DOHH2 (cell line): Measurements from ENCODE around the gene IGFBP2.

Experiments used
- CTCF ChIP-seq: fragments of 200-600 bp; sonication (generic); IDR thresholded peaks from one replicate; pipeline ENCODE4 v1.5.1; 2014; ENCODE audit warnings: antibody characterized with exemption, mild to moderate bottlenecking, low read depth, low read length; ENCODE audit not compliant: poor library complexity, severe bottlenecking
- EZH2phosphoT487 ChIP-seq: fragments of 200-600 bp; sonication (generic); IDR thresholded peaks from 2 replicates; pipeline ENCODE4 v1.6.1; 2017; ENCODE audit warnings: borderline replicate concordance, mild to moderate bottlenecking, antibody characterized with exemption, low read length, moderate library complexity, mixed read lengths

GRCh38 chr2:216659276-216659675 is 26.1 kb downstream of the IGFBP2 start:
- TF ChIP-seq CTCF (no peak), EZH2phosphoT487 (no peak)
